Activated CD4-positive, alpha-beta T cell treated with anti-CD3 and anti-CD28 coated beads for 4 hours (primary cell): ENCODE results near the gene NCLN.
"Not testable (repeated sequence)": the region's sequence is repeated elsewhere in the genome, so short reads cannot be mapped to it uniquely, and the experiment has no call there.

ENCODE experiments used
- DNase-seq, 2 donors: peaks; one replicate each; pipeline ENCODE4 v3.0.0-alpha.2; 2020

NCLN gene

DNA sequence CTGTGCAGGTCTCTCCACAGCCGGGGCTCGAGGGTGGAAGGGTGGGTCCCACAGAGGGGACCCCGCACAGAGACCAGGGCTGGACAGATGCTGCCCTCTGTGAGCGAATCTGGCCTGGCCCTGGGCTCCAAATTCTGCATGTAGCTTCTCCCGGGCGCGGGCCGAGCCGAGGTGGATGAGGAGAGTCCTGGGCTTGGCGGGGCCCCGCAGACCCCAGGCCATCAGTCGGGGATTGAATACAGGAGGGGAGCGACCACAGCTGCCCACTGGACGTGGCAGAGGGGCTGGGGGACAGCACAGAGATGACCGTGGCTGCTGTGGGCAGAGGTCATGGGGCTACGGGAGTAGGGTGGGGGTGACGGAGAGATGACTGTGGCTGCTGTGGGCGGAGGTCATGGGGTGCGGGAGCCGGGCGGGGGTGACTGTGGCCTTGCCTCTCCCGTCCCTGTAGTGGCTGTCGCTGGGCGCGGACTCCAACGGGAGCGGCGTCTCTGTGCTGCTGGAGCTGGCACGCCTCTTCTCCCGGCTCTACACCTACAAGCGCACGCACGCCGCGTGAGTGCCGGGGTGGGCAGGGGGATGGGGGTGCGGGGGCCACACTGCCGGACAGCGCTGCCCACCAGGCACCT lies 15.5 kb downstream of the NCLN start:
- DNase-seq, result no peak

DNA sequence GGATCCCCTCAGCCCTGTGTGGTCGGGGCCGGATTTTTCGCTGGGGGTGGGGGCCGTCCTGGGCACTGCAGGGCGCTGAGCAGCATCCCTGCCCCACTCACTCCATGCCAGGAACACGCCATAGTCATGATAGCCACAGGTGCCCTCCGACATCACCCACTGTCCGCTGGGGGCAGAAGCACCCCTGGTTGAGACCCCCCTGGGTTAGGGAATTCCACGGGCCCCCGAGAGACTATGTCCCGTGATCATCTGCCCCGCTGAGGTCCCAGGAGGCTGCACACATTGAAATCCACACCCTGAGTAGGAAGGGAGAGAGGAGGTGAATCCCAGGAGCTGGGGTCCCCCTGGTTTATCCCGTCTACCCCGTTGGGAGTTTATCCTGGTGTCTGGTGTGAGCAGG lies 16.2 kb downstream of the NCLN start:
- no peak for DNase-seq

GRCh38 chr19:3202346-3202745 lies 16.6 kb downstream of the NCLN start:
- DNase-seq, result no peak

GRCh38 chr19:3202895-3203294 lies 17.2 kb downstream of the NCLN start:
- not testable (repeated sequence) for DNase-seq

- DNase-seq, result no peak
Measured at GRCh38 chr19:3203805-3204645, 18.3 kb downstream of the NCLN start.

DNA sequence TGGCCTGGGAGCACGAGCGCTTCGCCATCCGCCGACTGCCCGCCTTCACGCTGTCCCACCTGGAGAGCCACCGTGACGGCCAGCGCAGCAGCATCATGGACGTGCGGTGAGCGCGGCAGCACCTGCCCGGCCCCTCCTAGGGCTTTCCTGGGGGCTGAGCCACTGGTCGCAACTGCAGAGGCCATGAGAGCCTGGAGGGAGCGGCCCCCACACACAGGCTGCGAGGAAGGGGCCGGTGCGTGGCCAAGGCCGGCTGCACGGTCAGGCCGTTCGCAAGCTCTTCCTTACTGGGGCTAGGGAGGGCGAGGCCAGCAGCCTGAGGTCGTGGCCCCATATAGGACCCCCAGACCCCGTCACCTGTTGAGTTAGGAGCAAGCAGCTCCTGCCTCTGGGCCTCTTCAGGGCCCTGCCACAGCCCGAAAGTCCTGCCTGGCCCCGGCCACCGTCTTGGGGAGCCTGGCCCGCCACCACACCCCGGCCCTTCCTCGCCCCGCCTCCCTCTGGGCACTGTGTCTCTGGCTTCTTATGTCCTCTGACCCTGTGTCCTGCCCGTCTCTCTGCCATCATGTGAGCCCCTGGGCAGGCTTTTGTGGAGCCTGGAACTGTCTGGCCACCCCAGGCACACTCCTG lies 19.0 kb downstream of the NCLN start:
- DNase-seq, result no peak

- DNase-seq, result no peak
Measured at GRCh38 chr19:3206216-3206953, 20.7 kb downstream of the NCLN start.

DNA sequence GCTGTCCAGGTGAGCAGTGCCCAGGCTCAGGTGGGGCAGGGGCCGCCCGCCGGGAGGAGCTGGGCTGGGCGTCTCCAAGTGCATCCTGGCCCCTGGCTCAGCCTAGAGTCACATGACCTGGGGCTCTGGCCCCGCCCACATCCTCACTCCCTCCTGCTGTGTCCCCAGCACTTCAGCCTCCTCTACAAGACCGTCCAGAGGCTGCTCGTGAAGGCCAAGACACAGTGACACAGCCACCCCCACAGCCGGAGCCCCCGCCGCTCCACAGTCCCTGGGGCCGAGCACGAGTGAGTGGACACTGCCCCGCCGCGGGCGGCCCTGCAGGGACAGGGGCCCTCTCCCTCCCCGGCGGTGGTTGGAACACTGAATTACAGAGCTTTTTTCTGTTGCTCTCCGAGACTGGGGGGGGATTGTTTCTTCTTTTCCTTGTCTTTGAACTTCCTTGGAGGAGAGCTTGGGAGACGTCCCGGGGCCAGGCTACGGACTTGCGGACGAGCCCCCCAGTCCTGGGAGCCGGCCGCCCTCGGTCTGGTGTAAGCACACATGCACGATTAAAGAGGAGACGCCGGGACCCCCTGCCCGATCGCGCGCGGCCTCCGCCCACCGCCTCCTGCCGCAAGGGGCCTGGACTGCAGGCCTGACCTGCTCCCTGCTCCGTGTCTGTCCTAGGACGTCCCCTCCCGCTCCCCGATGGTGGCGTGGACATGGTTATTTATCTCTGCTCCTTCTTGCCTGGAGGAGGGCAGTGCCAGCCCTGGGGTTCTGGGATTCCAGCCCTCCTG lies 21.9 kb downstream of the NCLN start:
- no peak for DNase-seq

GRCh38 chr19:3208317-3209207 lies 22.8 kb downstream of the NCLN start:
- DNase-seq, result no peak

- peak; percentile 60 to 76 for DNase-seq
Measured at GRCh38 chr19:3210347-3211017, 24.8 kb downstream of the NCLN start.

DNA sequence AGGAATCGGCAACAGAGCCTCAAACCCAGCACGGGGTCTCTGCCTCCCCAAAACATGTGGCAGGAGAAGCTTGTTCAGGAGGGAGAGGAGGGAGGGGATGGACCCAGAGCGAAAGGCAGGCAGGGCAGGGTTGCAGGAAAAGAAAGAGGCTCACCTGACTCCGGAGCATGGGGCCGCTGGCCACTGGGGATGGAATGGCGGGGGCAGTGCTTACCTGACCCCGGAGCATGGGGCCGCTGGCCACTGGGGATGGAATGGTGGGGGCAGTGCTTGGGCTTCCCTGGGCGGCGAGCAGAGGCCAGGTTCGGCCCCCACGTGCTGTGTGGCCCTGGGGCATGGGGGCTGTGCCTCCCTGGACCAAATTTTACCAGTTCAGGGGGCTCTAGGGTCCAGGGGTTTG lies 25.5 kb downstream of the NCLN start:
- no peak for DNase-seq

- DNase-seq, result no peak
Measured at GRCh38 chr19:3213159-3213558, 27.4 kb downstream of the NCLN start.

GRCh38 chr19:3216874-3217273 lies 31.1 kb downstream of the NCLN start:
- no peak for DNase-seq

DNA sequence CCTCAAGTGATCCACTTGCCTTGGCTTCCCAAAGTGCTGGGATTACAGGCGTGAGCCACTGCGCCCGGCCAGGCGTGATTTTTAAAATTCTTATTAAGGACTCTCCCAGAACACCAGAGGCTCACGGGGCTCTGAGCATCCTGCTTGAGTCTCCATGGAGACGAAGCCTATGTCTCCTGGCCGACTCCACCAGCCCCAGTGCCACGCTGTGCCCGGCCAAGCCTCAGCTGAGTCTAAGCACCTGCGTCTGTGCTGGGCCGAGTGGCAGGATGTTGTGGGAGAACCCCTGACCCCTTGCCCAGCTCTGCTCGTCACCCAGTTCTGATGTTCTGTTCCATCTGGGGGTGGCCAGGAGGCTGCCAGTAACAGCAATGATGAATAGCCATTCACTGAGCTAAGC lies 34.8 kb downstream of the NCLN start:
- no peak for DNase-seq

- not testable (repeated sequence) for DNase-seq
Measured at GRCh38 chr19:3221576-3221975, 35.8 kb downstream of the NCLN start.

DNA sequence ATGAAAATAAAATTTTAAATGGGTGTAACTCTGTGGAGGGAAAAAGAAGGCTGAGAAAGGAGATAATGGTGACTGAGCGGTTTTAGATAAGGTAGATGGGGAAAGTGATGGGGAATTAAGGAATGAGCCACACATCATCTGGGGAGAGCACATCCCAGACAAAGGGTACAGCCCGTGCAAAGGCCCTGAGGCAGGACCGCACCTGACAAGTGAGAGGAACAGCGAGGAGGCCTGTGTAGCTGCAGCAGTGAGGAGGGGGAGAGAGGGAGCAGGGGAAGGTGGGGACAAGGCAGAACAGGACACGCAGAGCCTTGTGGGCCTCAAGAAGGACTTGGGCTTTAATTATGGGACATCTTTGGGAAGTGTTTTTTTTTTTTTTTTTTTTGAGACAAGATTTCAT lies 37.0 kb downstream of the NCLN start:
- no peak for DNase-seq

GRCh38 chr19:3224346-3225168 lies 38.8 kb downstream of the NCLN start, which contains the start of gene CELF5:
Gene CELF5 (plus strand): TSS chr19:3224661. CDS start chr19:3224740, 79 bp downstream.
- peak; percentile 58 to 63 for DNase-seq

- no peak for DNase-seq
Measured at GRCh38 chr19:3225169-3225485, 39.4 kb downstream of the NCLN start.

- no peak for DNase-seq
Measured at GRCh38 chr19:3225677-3226093, 40.0 kb downstream of the NCLN start.

DNA sequence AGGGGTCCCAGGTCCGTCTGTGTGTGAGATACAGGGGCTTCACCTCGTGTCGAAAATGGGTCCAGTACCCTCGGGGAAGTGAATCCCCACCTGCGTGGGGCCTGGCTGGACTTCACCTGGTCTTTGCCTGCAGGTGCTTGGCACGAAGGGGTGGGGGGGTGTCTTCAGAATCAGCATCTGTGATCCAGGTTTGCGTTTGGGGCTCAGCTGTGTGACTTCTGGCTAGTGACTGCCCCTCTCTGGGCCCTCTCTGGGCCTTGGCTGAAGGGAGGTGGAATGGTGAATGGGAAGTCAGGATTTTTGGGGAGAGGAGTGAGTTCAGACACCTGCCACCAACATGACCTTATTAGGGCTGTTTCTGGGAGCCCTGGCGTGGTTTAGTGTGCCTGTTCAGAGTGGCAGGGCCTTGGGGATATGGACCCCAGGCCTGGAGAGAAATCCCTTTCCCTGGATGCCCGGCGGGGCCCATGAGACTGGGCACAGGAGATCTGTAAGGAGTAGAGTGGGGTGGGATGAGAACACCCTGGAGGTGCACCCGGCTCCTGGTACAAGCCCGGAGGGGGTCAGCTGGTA lies 41.4 kb downstream of the NCLN start:
- DNase-seq, result no peak
